Duodenal mucosa (tissue), 2 donors: ENCODE results near the gene DUS1L.

Experiments
- H3K27ac ChIP-seq: one replicate; pipeline ENCODE4 v1.7.0; 2013; ENCODE audit warnings: low read depth, low read length
- H3K27me3 ChIP-seq, 2 donors: one replicate each; pipeline ENCODE4 v1.7.0; 2013; ENCODE audit warnings: low read length in 2 of 2, control low read depth in 1 of 2; ENCODE audit not compliant: insufficient read depth in 2 of 2, control insufficient read depth in 1 of 2
- H3K36me3 ChIP-seq, 2 donors: one replicate each; pipeline ENCODE4 v1.7.0; 2013; ENCODE audit warnings: low read length in 2 of 2, control low read depth in 1 of 2; ENCODE audit not compliant: insufficient read depth in 2 of 2, control insufficient read depth in 1 of 2
- H3K4me1 ChIP-seq, 2 donors: one replicate each; pipeline ENCODE4 v1.7.0; 2013; ENCODE audit warnings: low read length in 2 of 2, control low read depth in 1 of 2; ENCODE audit not compliant: insufficient read depth in 2 of 2, control insufficient read depth in 1 of 2
- H3K4me3 ChIP-seq, 2 donors: one replicate each; pipeline ENCODE4 v1.7.0; 2013; ENCODE audit warnings: low read length in 2 of 2, low read depth in 1 of 2
- H3K9ac ChIP-seq, 2 donors: one replicate each; pipeline ENCODE4 v1.7.0; 2013; ENCODE audit warnings: low read length in 2 of 2, low read depth in 1 of 2
- H3K9me3 ChIP-seq, 2 donors: one replicate each; pipeline ENCODE4 v1.7.0; 2013; ENCODE audit warnings: low read length in 2 of 2, control low read depth in 1 of 2; ENCODE audit not compliant: control insufficient read depth in 1 of 2

Gene DUS1L

DNA sequence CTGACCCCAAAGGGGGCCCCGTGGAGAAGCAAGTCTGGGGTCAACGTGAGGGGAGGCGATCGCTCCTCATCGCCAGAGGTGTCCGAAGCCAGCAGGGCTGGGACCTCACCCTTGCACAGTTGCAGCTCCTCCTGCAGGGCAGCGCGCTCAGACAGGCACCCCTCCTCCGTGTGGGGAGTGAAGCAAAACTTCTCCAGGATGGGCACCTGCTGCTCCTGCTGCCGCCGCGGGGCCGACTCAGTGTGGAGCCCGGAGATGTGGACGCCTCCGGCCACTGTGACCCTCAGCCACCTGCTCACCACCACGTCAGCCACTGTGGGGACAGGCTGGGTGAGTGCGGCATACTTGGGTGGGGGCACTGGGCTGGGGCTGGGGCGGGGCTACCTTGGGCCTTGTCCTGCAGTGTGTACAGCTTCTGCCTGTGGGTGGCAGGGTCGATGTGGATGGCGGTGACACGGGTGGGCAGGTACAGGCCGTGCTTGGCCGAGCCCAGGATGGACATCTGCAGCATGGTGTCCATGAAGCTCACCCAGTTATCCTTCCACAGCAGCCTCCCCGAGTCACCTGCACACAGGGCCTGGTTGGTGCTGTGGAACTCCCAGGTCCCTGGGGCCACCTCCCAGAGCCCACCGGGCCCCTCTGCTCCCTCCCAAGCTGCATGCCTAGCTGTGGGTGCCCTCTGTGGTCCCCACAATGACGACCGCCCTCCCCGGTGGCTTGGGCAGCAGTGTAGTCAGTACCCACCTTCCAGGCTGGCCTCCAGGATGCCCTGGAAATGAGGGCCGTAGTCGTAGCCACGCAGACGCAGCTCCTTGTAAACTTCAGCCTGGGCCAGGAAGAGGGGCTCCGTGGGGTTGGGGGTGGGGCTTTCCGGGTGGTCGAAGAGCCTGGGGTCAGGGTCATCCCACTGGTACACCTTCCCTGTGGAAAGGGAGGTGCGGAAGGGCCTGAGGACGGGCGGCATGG, 21.6 kb upstream of the DUS1L start:
- H3K27ac ChIP-seq: no peak overlapping the region
- H3K36me3 ChIP-seq: peaks cover 31 to 97% of the 10 kb centered on the region in 2 donors
- no peak overlapping the region for H3K4me3 ChIP-seq
- no peaks in the 10 kb centered on the region for H3K4me1 ChIP-seq
- H3K27me3 ChIP-seq: no peaks in the 10 kb centered on the region
- H3K9ac ChIP-seq: no peak overlapping the region
- H3K9me3 ChIP-seq: no peaks in the 10 kb centered on the region

GRCh38 chr17:82085931-82086764, 20.5 kb upstream of the DUS1L start:
- Histone ChIP-seq H3K4me3 (no peak overlapping the region), H3K27ac (no peak overlapping the region), H3K36me3 (peaks cover 35 to 95% of the 10 kb centered on the region in 2 donors), H3K27me3 (no peaks in the 10 kb centered on the region), H3K4me1 (no peaks in the 10 kb centered on the region), H3K9me3 (no peaks in the 10 kb centered on the region), H3K9ac (no peak overlapping the region)

DNA sequence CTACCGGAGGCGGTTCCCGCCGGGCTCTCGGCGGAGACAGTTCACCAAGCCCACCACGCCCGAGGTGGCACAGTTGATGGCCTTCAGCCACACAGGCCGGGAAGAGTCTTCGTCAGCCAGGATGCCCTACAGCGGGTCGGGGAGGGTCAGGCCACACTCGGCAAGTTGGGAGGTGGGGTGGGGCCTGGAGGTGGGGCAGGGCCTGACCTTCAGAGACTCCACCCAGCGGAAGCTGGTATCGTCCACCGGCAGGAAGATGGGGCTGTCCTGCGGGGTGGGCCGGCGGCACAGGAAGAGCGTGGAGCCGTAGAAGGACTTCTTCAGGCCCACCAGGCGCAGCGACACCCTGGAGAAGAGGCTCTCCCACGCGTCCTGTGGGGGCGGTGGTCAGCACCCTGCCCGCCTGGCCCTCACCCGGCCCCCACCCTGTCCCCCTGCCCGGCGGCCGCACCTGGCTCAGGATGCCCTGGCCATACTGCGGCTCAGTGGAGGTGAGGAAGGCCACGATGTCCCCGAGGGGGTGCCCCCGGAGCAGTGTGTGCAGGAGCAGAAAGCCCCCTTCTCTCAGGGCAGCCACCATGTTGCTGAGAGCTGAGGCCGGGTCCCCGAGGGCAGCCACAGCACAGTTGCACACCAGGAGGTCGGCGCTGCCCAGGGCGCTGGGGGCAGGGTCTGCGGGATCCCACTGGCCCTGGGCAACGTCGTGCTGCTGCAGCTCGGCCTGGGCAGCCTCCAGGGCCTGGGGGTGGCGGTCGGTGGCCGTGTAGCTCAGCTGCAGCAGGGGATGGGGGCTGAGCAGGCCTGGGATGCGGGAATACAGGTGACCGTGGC, 19.6 kb upstream of the DUS1L start:
- H3K27ac ChIP-seq: no peak overlapping the region
- H3K27me3 ChIP-seq: no peaks in the 10 kb centered on the region
- no peaks in the 10 kb centered on the region for H3K4me1 ChIP-seq
- H3K9me3 ChIP-seq: no peaks in the 10 kb centered on the region
- H3K9ac ChIP-seq: no peak overlapping the region
- no peak overlapping the region for H3K4me3 ChIP-seq
- H3K36me3 ChIP-seq: peaks cover 43 to 96% of the 10 kb centered on the region in 2 donors

GRCh38 chr17:82084373-82085030, 18.9 kb upstream of the DUS1L start:
- H3K4me1 ChIP-seq: no peaks in the 10 kb centered on the region
- peaks cover 38 to 96% of the 10 kb centered on the region in 2 donors for H3K36me3 ChIP-seq
- no peak overlapping the region for H3K4me3 ChIP-seq
- no peak overlapping the region for H3K27ac ChIP-seq
- no peaks in the 10 kb centered on the region for H3K27me3 ChIP-seq
- H3K9ac ChIP-seq: no peak overlapping the region
- no peaks in the 10 kb centered on the region for H3K9me3 ChIP-seq

- Histone ChIP-seq H3K9ac (no peak overlapping the region), H3K27me3 (no peaks in the 10 kb centered on the region), H3K4me3 (no peak overlapping the region), H3K27ac (no peak overlapping the region), H3K36me3 (peaks cover 34 to 94% of the 10 kb centered on the region in 2 donors), H3K9me3 (no peaks in the 10 kb centered on the region), H3K4me1 (no peaks in the 10 kb centered on the region)
These were observed 18.1 kb upstream of the DUS1L start for GRCh38 chr17:82083533-82084359.

DNA sequence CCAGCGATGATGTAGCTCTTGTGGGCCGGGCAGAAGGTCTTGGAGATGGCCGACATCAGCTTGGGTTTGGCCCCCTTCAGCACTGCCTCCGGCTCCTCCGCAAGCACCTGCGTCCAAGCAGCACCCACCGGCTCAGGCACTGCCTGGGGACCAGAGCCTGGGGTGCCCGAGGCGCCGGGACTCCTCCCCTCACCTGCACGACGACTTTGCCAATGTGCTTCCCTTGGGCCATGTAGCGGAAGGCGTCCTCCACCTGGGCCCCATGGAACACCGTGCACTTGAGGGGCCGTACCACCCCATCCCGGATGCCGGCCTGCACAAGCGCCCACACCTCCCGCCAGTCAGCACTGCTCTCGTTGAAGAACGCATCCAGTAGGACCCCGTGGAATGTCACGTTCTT, 17.4 kb upstream of the DUS1L start:
- H3K27me3 ChIP-seq: no peaks in the 10 kb centered on the region
- peaks cover 27 to 93% of the 10 kb centered on the region in 2 donors for H3K36me3 ChIP-seq
- no peak overlapping the region for H3K27ac ChIP-seq
- H3K9ac ChIP-seq: no peak overlapping the region
- H3K9me3 ChIP-seq: no peaks in the 10 kb centered on the region
- no peaks in the 10 kb centered on the region for H3K4me1 ChIP-seq
- H3K4me3 ChIP-seq: no peak overlapping the region

DNA sequence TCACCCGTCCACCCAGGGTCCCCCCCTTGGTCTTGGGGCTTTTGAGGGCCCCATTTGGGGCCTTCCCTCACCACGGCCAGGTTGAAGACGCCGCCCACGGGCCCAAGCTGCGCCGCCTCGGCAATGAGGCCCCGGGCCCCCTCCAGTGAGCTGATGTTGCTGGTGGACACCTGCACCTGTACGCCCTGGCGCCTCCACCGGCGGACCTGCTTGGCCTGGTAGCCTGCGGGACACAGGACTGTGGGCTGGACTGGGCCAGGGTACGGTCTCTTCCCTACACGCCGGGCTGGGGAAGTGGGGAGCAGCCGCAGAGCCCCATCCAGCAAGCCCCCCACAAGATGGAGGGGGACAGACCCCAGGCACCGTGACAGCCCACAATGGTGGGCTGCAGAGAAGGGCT, 16.9 kb upstream of the DUS1L start:
- H3K9ac ChIP-seq: no peak overlapping the region
- H3K4me3 ChIP-seq: no peak overlapping the region
- peaks cover 23 to 91% of the 10 kb centered on the region in 2 donors for H3K36me3 ChIP-seq
- no peaks in the 10 kb centered on the region for H3K4me1 ChIP-seq
- no peaks in the 10 kb centered on the region for H3K27me3 ChIP-seq
- H3K9me3 ChIP-seq: no peaks in the 10 kb centered on the region
- H3K27ac ChIP-seq: no peak overlapping the region

DNA sequence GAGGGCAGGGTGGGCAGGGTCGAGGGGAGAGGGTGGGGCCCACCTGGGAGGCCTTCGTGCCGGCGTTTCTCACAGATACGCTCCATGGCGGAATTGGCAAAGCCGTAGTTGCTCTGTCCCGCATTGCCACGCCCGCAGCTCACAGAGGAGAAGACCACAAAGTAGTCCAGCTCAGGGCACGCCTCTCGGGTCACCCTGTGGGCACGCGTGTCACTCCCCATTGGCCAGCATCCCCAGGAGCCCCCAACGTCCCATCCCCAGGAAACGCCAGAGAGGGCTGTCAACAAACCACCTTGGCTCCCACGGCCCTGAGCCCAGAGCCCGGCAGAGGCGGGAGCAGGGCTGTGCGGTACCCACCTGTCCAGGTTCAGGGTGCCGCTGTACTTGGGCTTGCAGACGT, 16.4 kb upstream of the DUS1L start:
- no peak overlapping the region for H3K4me3 ChIP-seq
- no peaks in the 10 kb centered on the region for H3K27me3 ChIP-seq
- no peaks in the 10 kb centered on the region for H3K9me3 ChIP-seq
- H3K9ac ChIP-seq: no peak overlapping the region
- H3K4me1 ChIP-seq: no peaks in the 10 kb centered on the region
- H3K36me3 ChIP-seq: peaks cover 23 to 87% of the 10 kb centered on the region in 2 donors
- no peak overlapping the region for H3K27ac ChIP-seq

- Histone ChIP-seq H3K36me3 (peaks cover 23 to 83% of the 10 kb centered on the region in 2 donors), H3K9me3 (no peaks in the 10 kb centered on the region)
These were observed 15.9 kb upstream of the DUS1L start for GRCh38 chr17:82081546-82081945.

More at GRCh38 chr17:82081546-82081945, 15.9 kb upstream of the DUS1L start:
- Histone ChIP-seq H3K27ac (no peak overlapping the region), H3K9ac (no peak overlapping the region), H3K27me3 (no peaks in the 10 kb centered on the region), H3K4me1 (no peaks in the 10 kb centered on the region), H3K4me3 (no peak overlapping the region)
